ENCODE data around the gene SLC5A3.
A peak's percentile ranks its signal among the peaks of the same experiment; 100 is the strongest.

The SLC5A3 gene

GRCh38 chr21:34073032-34073748, at the start of gene SLC5A3, which contains the start of gene MRPS6 (continued):
- TF ChIP-seq, protein P1, sequence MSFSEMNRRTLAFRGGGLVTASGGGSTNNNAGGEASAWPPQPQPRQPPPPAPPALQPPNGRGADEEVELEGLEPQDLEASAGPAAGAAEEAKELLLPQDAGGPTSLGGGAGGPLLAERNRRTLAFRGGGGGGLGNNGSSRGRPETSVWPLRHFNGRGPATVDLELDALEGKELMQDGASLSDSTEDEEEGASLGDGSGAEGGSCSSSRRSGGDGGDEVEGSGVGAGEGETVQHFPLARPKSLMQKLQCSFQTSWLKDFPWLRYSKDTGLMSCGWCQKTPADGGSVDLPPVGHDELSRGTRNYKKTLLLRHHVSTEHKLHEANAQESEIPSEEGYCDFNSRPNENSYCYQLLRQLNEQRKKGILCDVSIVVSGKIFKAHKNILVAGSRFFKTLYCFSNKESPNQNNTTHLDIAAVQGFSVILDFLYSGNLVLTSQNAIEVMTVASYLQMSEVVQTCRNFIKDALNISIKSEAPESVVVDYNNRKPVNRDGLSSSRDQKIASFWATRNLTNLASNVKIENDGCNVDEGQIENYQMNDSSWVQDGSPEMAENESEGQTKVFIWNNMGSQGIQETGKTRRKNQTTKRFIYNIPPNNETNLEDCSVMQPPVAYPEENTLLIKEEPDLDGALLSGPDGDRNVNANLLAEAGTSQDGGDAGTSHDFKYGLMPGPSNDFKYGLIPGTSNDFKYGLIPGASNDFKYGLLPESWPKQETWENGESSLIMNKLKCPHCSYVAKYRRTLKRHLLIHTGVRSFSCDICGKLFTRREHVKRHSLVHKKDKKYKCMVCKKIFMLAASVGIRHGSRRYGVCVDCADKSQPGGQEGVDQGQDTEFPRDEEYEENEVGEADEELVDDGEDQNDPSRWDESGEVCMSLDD (tag by site-specific recombination; IDR thresholded peaks at IDR 0.05): no peak
- TF ChIP-seq, protein P2, sequence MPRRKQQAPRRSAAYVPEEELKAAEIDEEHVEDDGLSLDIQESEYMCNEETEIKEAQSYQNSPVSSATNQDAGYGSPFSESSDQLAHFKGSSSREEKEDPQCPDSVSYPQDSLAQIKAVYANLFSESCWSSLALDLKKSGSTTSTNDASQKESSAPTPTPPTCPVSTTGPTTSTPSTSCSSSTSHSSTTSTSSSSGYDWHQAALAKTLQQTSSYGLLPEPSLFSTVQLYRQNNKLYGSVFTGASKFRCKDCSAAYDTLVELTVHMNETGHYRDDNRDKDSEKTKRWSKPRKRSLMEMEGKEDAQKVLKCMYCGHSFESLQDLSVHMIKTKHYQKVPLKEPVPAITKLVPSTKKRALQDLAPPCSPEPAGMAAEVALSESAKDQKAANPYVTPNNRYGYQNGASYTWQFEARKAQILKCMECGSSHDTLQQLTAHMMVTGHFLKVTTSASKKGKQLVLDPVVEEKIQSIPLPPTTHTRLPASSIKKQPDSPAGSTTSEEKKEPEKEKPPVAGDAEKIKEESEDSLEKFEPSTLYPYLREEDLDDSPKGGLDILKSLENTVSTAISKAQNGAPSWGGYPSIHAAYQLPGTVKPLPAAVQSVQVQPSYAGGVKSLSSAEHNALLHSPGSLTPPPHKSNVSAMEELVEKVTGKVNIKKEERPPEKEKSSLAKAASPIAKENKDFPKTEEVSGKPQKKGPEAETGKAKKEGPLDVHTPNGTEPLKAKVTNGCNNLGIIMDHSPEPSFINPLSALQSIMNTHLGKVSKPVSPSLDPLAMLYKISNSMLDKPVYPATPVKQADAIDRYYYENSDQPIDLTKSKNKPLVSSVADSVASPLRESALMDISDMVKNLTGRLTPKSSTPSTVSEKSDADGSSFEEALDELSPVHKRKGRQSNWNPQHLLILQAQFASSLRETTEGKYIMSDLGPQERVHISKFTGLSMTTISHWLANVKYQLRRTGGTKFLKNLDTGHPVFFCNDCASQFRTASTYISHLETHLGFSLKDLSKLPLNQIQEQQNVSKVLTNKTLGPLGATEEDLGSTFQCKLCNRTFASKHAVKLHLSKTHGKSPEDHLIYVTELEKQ (tag by site-specific recombination; IDR thresholded peaks at IDR 0.05; ENCODE audit: borderline replicate concordance): no peak
- TF ChIP-seq, protein P3, sequence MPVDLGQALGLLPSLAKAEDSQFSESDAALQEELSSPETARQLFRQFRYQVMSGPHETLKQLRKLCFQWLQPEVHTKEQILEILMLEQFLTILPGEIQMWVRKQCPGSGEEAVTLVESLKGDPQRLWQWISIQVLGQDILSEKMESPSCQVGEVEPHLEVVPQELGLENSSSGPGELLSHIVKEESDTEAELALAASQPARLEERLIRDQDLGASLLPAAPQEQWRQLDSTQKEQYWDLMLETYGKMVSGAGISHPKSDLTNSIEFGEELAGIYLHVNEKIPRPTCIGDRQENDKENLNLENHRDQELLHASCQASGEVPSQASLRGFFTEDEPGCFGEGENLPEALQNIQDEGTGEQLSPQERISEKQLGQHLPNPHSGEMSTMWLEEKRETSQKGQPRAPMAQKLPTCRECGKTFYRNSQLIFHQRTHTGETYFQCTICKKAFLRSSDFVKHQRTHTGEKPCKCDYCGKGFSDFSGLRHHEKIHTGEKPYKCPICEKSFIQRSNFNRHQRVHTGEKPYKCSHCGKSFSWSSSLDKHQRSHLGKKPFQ (tag by site-specific recombination; IDR thresholded peaks at IDR 0.05): no peak
- no peak for TF ChIP-seq ZNF37A (tag by site-specific recombination; IDR thresholded peaks at IDR 0.05)
- peak; percentile 65; the same call in 1 of the 2 replicates for TF ChIP-seq ZNF76 (tag by site-specific recombination; IDR thresholded peaks at IDR 0.05; ENCODE audit: borderline replicate concordance, low read depth)
- peak; percentile 23; the same call in 1 of the 2 replicates for TF ChIP-seq CTCF (tag by site-specific recombination; IDR thresholded peaks at IDR 0.05)
- no peak for TF ChIP-seq ZNF560 (tag by site-specific recombination; IDR thresholded peaks at IDR 0.05; ENCODE audit: borderline replicate concordance)
- no peak for TF ChIP-seq FEZF1 (tag by site-specific recombination; IDR thresholded peaks at IDR 0.05)
- TF ChIP-seq KLF7 (tag by site-specific recombination; IDR thresholded peaks at IDR 0.05; ENCODE audit: borderline replicate concordance): no peak
- TF ChIP-seq, protein P4, sequence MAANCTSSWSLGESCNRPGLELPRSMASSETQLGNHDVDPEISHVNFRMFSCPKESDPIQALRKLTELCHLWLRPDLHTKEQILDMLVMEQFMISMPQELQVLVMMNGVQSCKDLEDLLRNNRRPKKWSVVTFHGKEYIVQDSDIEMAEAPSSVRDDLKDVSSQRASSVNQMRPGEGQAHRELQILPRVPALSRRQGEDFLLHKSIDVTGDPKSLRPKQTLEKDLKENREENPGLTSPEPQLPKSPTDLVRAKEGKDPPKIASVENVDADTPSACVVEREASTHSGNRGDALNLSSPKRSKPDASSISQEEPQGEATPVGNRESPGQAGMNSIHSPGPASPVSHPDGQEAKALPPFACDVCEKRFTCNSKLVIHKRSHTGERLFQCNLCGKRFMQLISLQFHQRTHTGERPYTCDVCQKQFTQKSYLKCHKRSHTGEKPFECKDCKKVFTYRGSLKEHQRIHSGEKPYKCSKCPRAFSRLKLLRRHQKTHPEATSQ (tag by site-specific recombination; IDR thresholded peaks at IDR 0.05): peak; percentile 98
- TF ChIP-seq ZSCAN16 (tag by site-specific recombination; IDR thresholded peaks at IDR 0.05): no peak
- no peak for TF ChIP-seq ZNF514 (tag by site-specific recombination; IDR thresholded peaks at IDR 0.05)
- no peak for TF ChIP-seq ZNF629 (tag by site-specific recombination; IDR thresholded peaks at IDR 0.05)
- no peak for TF ChIP-seq ZNF664 (tag by site-specific recombination; IDR thresholded peaks at IDR 0.05)
- no peak for TF ChIP-seq HOXC10 (CRISPR knock-in tag; IDR thresholded peaks at IDR 0.05)
- no peak for TF ChIP-seq ZNF146 (tag by site-specific recombination; IDR thresholded peaks at IDR 0.05)
- no peak for TF ChIP-seq ELK4 (IDR thresholded peaks at IDR 0.05; ENCODE audit: borderline replicate concordance, low read depth, low read length)
- no peak for TF ChIP-seq ZNF585B (tag by site-specific recombination; IDR thresholded peaks at IDR 0.05)
- TF ChIP-seq, protein P5, sequence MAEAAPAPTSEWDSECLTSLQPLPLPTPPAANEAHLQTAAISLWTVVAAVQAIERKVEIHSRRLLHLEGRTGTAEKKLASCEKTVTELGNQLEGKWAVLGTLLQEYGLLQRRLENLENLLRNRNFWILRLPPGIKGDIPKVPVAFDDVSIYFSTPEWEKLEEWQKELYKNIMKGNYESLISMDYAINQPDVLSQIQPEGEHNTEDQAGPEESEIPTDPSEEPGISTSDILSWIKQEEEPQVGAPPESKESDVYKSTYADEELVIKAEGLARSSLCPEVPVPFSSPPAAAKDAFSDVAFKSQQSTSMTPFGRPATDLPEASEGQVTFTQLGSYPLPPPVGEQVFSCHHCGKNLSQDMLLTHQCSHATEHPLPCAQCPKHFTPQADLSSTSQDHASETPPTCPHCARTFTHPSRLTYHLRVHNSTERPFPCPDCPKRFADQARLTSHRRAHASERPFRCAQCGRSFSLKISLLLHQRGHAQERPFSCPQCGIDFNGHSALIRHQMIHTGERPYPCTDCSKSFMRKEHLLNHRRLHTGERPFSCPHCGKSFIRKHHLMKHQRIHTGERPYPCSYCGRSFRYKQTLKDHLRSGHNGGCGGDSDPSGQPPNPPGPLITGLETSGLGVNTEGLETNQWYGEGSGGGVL (tag by site-specific recombination; IDR thresholded peaks at IDR 0.05): no peak
- TF ChIP-seq BCL11B (tag by site-specific recombination; IDR thresholded peaks at IDR 0.05; ENCODE audit: low read depth): no peak; the same call in 1 of the 2 replicates
- TF ChIP-seq ATF2 (tag by site-specific recombination; IDR thresholded peaks at IDR 0.05; ENCODE audit: low read depth): no peak
- no peak for TF ChIP-seq ZNF529 (tag by site-specific recombination; IDR thresholded peaks at IDR 0.05; ENCODE audit: insufficient replicate concordance)
- no peak for TF ChIP-seq ZNF600 (tag by site-specific recombination; IDR thresholded peaks at IDR 0.05)

All from HEK293 (cell line).